GM13976 (cell line): ENCODE results near the gene ABR.

Experiments
- DNase-seq: peaks from one replicate; pipeline ENCODE4 v3.0.0; 2012; ENCODE audit warnings: low spot score
- CTCF ChIP-seq: IDR thresholded peaks from 2 replicates; pipeline ENCODE4 v1.5.1; 2012; ENCODE audit warnings: borderline replicate concordance, mild to moderate bottlenecking; ENCODE audit not compliant: insufficient read depth; ENCODE audit errors: extremely low read depth, missing control alignments, control extremely low read depth
- in situ Hi-C: fragments of 300-500 bp; cut with MboI; formaldehyde crosslinking; loops from one replicate; pipeline ENCODE4 v1.12.0; 2022; ENCODE audit warnings: low sequenced_read_pairs, mixed read lengths, inconsistent platforms; ENCODE audit not compliant: unreplicated experiment

Gene ABR

GRCh38 chr17:1149869-1150268 is 29.9 kb downstream of the ABR start:
- in situ Hi-C loops: no loop called here
- DNase-seq: no peak
- no peak for TF ChIP-seq CTCF

GRCh38 chr17:1147664-1148063 is 32.1 kb downstream of the ABR start:
- in situ Hi-C loops: no loop called here
- no peak for TF ChIP-seq CTCF
- DNase-seq: no peak

GRCh38 chr17:1146561-1147265 is 33.1 kb downstream of the ABR start:
- no peak for TF ChIP-seq CTCF
- in situ Hi-C loops: no loop called here
- DNase-seq: no peak

GRCh38 chr17:1145311-1145986 is 34.3 kb downstream of the ABR start:
- TF ChIP-seq CTCF: no peak
- no peak for DNase-seq
- in situ Hi-C loops: no loop called here

GRCh38 chr17:1144162-1144561 is 35.6 kb downstream of the ABR start:
- no peak for TF ChIP-seq CTCF
- DNase-seq: no peak
- in situ Hi-C loops: no loop called here

- TF ChIP-seq CTCF: no peak
- in situ Hi-C loops: no loop called here
- no peak for DNase-seq
These were observed 36.2 kb downstream of the ABR start for GRCh38 chr17:1143573-1143972.
